Measurements from ENCODE around the gene VSTM2L. TPM values are rescaled to one million over a fixed set of nuclear protein-coding genes. Genes with fewer than 3 reads are reported as not detected.

The VSTM2L gene
- total and polyA plus RNA-seq, 2 of the 13 experiments (the other 11 are each of a cell fraction or from before 2014, with no cell fraction given) = not detected

DNA sequence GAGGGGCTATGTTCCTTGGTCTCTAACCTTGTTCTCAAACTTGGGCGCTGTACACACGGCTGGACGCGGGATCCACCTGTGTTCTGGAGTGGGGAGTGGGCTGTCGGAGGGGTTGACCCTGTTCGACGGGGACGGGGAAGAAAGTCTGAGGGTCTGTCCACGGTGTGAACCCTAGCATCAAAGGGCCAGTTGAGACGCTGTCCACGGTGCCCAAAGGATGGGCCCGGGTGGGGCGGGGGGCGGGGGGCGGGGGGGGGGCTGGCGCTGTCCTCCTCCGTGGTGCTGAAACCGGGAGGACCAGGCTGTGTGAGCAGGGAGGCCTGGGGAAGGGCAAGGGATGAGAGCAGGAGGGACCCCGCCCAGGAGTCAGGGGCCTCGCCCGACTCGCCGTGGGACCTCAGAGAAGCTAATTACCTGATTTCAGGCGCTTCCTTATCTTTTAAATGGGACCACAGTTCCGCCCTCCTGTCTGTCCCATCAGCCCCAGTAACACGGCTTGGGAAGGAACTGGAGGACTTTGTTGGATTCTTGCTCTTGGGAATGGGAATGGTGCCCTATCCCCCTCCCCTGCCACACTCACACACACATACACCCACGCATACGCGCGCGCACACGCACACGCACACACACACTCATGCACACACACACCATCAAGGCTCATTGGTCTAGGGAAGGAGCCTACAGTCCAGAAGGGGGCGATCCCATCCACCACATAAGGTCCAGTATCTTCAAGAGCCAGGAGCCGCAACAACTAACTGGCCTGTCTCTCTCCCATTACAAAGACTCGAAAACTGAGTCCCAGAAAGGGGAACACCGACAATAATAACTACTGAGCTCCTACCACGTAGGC lies 1.0 kb upstream of the VSTM2L start (continued):
- TF ChIP-seq, protein P1, sequence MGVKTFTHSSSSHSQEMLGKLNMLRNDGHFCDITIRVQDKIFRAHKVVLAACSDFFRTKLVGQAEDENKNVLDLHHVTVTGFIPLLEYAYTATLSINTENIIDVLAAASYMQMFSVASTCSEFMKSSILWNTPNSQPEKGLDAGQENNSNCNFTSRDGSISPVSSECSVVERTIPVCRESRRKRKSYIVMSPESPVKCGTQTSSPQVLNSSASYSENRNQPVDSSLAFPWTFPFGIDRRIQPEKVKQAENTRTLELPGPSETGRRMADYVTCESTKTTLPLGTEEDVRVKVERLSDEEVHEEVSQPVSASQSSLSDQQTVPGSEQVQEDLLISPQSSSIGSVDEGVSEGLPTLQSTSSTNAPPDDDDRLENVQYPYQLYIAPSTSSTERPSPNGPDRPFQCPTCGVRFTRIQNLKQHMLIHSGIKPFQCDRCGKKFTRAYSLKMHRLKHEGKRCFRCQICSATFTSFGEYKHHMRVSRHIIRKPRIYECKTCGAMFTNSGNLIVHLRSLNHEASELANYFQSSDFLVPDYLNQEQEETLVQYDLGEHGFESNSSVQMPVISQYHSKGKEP (CRISPR knock-in tag; IDR thresholded peaks at IDR 0.05) = no peak
- TF ChIP-seq, protein P2, sequence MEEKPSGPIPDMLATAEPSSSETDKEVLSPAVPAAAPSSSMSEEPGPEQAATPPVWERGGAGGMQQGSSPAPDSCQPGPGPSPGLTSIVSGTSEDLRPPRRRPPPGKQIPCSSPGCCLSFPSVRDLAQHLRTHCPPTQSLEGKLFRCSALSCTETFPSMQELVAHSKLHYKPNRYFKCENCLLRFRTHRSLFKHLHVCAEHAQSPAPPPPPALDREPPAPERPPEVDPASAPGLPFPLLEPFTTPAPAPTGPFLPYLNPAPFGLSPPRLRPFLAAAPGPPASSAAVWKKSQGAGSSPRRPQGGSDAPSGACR (CRISPR knock-in tag; IDR thresholded peaks at IDR 0.05) = no peak
- TF ChIP-seq MYC (CRISPR knock-in tag; IDR thresholded peaks at IDR 0.05; ENCODE audit: borderline replicate concordance) (no peak), HES4 (CRISPR knock-in tag; IDR thresholded peaks at IDR 0.05; ENCODE audit: borderline replicate concordance) (0 out of 2 replicates have a peak, but pooled peaks have one; percentile 19), STAT5B (CRISPR knock-in tag; IDR thresholded peaks at IDR 0.05) (no peak), AHDC1 (CRISPR knock-in tag; IDR thresholded peaks at IDR 0.05; ENCODE audit: borderline replicate concordance) (no peak), MTF1 (CRISPR knock-in tag; IDR thresholded peaks at IDR 0.05) (no peak), SP2 (CRISPR knock-in tag; IDR thresholded peaks at IDR 0.05) (no peak), HOXA7 (CRISPR knock-in tag; IDR thresholded peaks at IDR 0.05) (no peak), ATAD3A (CRISPR knock-in tag; IDR thresholded peaks at IDR 0.05) (no peak), DPF2 (CRISPR knock-in tag; IDR thresholded peaks at IDR 0.05; ENCODE audit: borderline replicate concordance, low read depth) (no peak), ZNF563 (CRISPR knock-in tag; IDR thresholded peaks at IDR 0.05) (no peak), ZNF136 (CRISPR knock-in tag; IDR thresholded peaks at IDR 0.05; ENCODE audit: low read depth) (no peak), CSRNP1 (CRISPR knock-in tag; IDR thresholded peaks at IDR 0.05) (no peak)

All from HepG2 (cell line).